Neural cell (in vitro differentiated cells): ENCODE measurements around the gene ATP11A. TPM values are rescaled to one million over a fixed set of nuclear protein-coding genes. Genes with fewer than 3 reads are reported as not detected.

ENCODE experiments used
- H2AFZ ChIP-seq: fragments of 200-600, 300-800 bp; sonication (generic), shearing (Covaris generic); 2 replicates; pipeline ENCODE4 v1.6.0; 2014; ENCODE audit warnings: low read depth, mild to moderate bottlenecking, antibody characterized with exemption, low read length, moderate library complexity
- H3F3A ChIP-seq: fragments of 200-600 bp; shearing (Covaris generic); 2 replicates; pipeline ENCODE4 v1.6.1; 2016; ENCODE audit warnings: mild to moderate bottlenecking, moderate library complexity, mixed read lengths, antibody characterized with exemption, low read length; ENCODE audit not compliant: insufficient read depth, poor library complexity, severe bottlenecking
- H3K27ac ChIP-seq: fragments of 200-600, 300-800 bp; sonication (generic), shearing (Covaris generic); 2 replicates; pipeline ENCODE4 v1.5.1; 2014; ENCODE audit warnings: mild to moderate bottlenecking, low read length, moderate library complexity
- H3K27me3 ChIP-seq: fragments of 300-800, 200-600 bp; sonication (generic), shearing (Covaris generic); 2 replicates; pipeline ENCODE4 v1.6.0; 2014; ENCODE audit warnings: mild to moderate bottlenecking, low read depth, low read length, moderate library complexity; ENCODE audit not compliant: insufficient read depth
- H3K36me3 ChIP-seq: fragments of 300-800, 200-600 bp; sonication (generic), shearing (Covaris generic); 2 replicates; pipeline ENCODE4 v1.5.1; 2014; ENCODE audit warnings: mild to moderate bottlenecking, antibody characterized with exemption, low read length, moderate library complexity; ENCODE audit not compliant: insufficient read depth
- H3K4me2 ChIP-seq: fragments of 300-800, 200-600 bp; sonication (generic), shearing (Covaris generic); 2 replicates; pipeline ENCODE4 v1.6.0; 2014; ENCODE audit warnings: mild to moderate bottlenecking, low read length
- H3K4me3 ChIP-seq: fragments of 300-800, 200-600 bp; sonication (generic), shearing (Covaris generic); 2 replicates; pipeline ENCODE4 v1.5.1; 2014; ENCODE audit warnings: mild to moderate bottlenecking, low read length, moderate library complexity
- H3K79me2 ChIP-seq: fragments of 200-600 bp; shearing (Covaris generic); replicated peaks from 2 replicates; pipeline ENCODE4 v1.6.0; 2014; ENCODE audit warnings: mild to moderate bottlenecking, low read length, moderate library complexity; ENCODE audit not compliant: insufficient read depth
- H3K9ac ChIP-seq: fragments of 300-800, 200-600 bp; sonication (generic), shearing (Covaris generic); 2 replicates; pipeline ENCODE4 v1.6.1; 2016; ENCODE audit warnings: mild to moderate bottlenecking, low read length, mixed read lengths
- H3K9me2 ChIP-seq: fragments of 200-600 bp; shearing (Covaris generic); 2 replicates; pipeline ENCODE4 v1.6.1; 2016; ENCODE audit warnings: mild to moderate bottlenecking, low read length, mixed read lengths; ENCODE audit not compliant: insufficient read depth
- H3K9me3 ChIP-seq: fragments of 200-600, 300-800 bp; sonication (generic), shearing (Covaris generic); 2 replicates; pipeline ENCODE4 v1.6.1; 2016; ENCODE audit warnings: mild to moderate bottlenecking, mixed run types, low read length, moderate library complexity, mixed read lengths
- H4K20me1 ChIP-seq: fragments of 200-600 bp; shearing (Covaris generic); 2 replicates; pipeline ENCODE4 v1.6.1; 2016; ENCODE audit warnings: mild to moderate bottlenecking, mixed run types; ENCODE audit not compliant: insufficient read depth
- CTCF ChIP-seq: fragments of 450-650 bp; IDR thresholded peaks from 2 replicates; pipeline ENCODE4 v1.5.1; 2014; ENCODE audit warnings: antibody characterized with exemption, mild to moderate bottlenecking, moderate library complexity; ENCODE audit not compliant: poor library complexity, severe bottlenecking
- EP300 ChIP-seq: fragments of 450-650 bp; conservative IDR thresholded peaks from 2 replicates; pipeline ENCODE4 v1.6.1; 2014; ENCODE audit warnings: antibody characterized with exemption, mild to moderate bottlenecking, moderate library complexity; ENCODE audit not compliant: poor library complexity, severe bottlenecking
- EZH2 ChIP-seq: fragments of 200-600, 300-800 bp; shearing (Covaris generic), sonication (generic); IDR thresholded peaks from 2 replicates; pipeline ENCODE4 v1.6.1; 2014; ENCODE audit warnings: antibody characterized with exemption, low read length, borderline replicate concordance, mild to moderate bottlenecking; ENCODE audit not compliant: insufficient read depth, poor library complexity, severe bottlenecking
- MXI1 ChIP-seq: fragments of 450-650 bp; conservative IDR thresholded peaks from 2 replicates; pipeline ENCODE4 v1.6.1; 2014; ENCODE audit warnings: antibody characterized with exemption, mild to moderate bottlenecking; ENCODE audit not compliant: poor library complexity, severe bottlenecking
- POLR2AphosphoS5 ChIP-seq: IDR thresholded peaks from 2 replicates; pipeline ENCODE4 v1.6.1; 2012
- RAD21 ChIP-seq: fragments of 450-650 bp; conservative IDR thresholded peaks from 2 replicates; pipeline ENCODE4 v1.6.1; 2014; ENCODE audit warnings: antibody characterized with exemption, mild to moderate bottlenecking, moderate library complexity
- SMC3 ChIP-seq: fragments of 450-650 bp; conservative IDR thresholded peaks from 2 replicates; pipeline ENCODE4 v1.6.1; 2014; ENCODE audit warnings: antibody characterized with exemption, mild to moderate bottlenecking, moderate library complexity; ENCODE audit not compliant: poor library complexity
- TAF1 ChIP-seq: IDR thresholded peaks from 2 replicates; pipeline ENCODE4 v1.6.1; 2012; ENCODE audit warnings: low read depth
- polyA plus RNA-seq: library from polyadenylated mRNA; depleted of rRNA; stranded (reverse); fragments of >200 nt; gene quantifications from 2 replicates; pipeline ENCODE4 v1.2.3, GENCODE V29; 2014
- TF ChIP-seq, protein P1 (sequence below): IDR thresholded peaks from 2 replicates; pipeline ENCODE4 v1.6.1; 2012; ENCODE audit warnings: borderline replicate concordance

The ATP11A gene
- polyA plus RNA-seq, 1 donor from 2014 or later: 3.0 TPM

- Histone ChIP-seq H3K4me3 (no peak overlapping the region), H3K27ac (no peak overlapping the region), H3K9me2 (no peaks in the 10 kb centered on the region), H3K9me3 (no peaks in the 10 kb centered on the region), H3K4me2 (no peak overlapping the region), H3K27me3 (no peaks in the 10 kb centered on the region), H3K9ac (no peak overlapping the region), H3K36me3 (no peaks in the 10 kb centered on the region), H4K20me1 (no peaks in the 10 kb centered on the region), H2AFZ (no peak overlapping the region), H3F3A (peaks cover 5% of the 10 kb centered on the region), H3K79me2 (no peaks in the 10 kb centered on the region)
- TF ChIP-seq, protein P1, sequence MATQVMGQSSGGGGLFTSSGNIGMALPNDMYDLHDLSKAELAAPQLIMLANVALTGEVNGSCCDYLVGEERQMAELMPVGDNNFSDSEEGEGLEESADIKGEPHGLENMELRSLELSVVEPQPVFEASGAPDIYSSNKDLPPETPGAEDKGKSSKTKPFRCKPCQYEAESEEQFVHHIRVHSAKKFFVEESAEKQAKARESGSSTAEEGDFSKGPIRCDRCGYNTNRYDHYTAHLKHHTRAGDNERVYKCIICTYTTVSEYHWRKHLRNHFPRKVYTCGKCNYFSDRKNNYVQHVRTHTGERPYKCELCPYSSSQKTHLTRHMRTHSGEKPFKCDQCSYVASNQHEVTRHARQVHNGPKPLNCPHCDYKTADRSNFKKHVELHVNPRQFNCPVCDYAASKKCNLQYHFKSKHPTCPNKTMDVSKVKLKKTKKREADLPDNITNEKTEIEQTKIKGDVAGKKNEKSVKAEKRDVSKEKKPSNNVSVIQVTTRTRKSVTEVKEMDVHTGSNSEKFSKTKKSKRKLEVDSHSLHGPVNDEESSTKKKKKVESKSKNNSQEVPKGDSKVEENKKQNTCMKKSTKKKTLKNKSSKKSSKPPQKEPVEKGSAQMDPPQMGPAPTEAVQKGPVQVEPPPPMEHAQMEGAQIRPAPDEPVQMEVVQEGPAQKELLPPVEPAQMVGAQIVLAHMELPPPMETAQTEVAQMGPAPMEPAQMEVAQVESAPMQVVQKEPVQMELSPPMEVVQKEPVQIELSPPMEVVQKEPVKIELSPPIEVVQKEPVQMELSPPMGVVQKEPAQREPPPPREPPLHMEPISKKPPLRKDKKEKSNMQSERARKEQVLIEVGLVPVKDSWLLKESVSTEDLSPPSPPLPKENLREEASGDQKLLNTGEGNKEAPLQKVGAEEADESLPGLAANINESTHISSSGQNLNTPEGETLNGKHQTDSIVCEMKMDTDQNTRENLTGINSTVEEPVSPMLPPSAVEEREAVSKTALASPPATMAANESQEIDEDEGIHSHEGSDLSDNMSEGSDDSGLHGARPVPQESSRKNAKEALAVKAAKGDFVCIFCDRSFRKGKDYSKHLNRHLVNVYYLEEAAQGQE: no peak
- TF ChIP-seq MXI1 (no peak), EP300 (no peak), RAD21 (no peak), CTCF (no peak), POLR2AphosphoS5 (no peak), EZH2 (no peak), TAF1 (no peak), SMC3 (no peak)
These were observed 45.1 kb downstream of the ATP11A start for GRCh38 chr13:112734696-112735547.

DNA sequence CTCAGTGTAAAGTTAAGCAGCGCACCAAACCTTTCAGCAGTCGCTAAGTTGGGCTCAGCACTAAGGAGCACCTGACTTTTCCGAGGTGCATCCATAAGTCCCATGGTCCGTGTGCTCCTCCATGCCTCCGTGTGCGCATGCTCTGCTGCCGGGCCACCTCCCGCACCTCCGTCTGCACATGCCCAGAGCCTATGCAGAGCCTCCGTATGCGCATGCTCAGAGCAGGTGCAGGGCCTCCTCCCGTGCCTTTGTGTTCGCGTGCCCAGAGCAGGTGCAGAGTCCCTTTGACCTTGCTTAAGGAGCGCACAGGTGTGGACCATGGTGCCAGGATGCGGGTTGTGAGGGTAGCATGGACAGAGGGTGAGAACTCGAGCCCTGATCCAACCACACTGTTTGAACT is 46.0 kb downstream of the ATP11A start:
- Histone ChIP-seq H2AFZ (no peak overlapping the region), H3K27ac (no peak overlapping the region), H3K4me2 (no peak overlapping the region), H3K36me3 (no peaks in the 10 kb centered on the region), H4K20me1 (no peaks in the 10 kb centered on the region), H3K9me2 (no peaks in the 10 kb centered on the region), H3F3A (peaks cover 5% of the 10 kb centered on the region), H3K4me3 (no peak overlapping the region), H3K79me2 (no peaks in the 10 kb centered on the region), H3K27me3 (no peaks in the 10 kb centered on the region), H3K9ac (no peak overlapping the region), H3K9me3 (no peaks in the 10 kb centered on the region)
- TF ChIP-seq EP300 (no peak), MXI1 (no peak), RAD21 (no peak)
